PC-3 (cell line): ENCODE results near the gene TMEM43. TPM values are rescaled to one million over a fixed set of nuclear protein-coding genes. Genes with fewer than 3 reads are reported as not detected.

Experiments
- ATAC-seq: fragments of 200-7000 bp; cut with Tn5 transposase; 2 replicates; pipeline ENCODE4 v1.9.1; 2020; ENCODE audit warnings: mild to moderate bottlenecking, moderate library complexity
- BruUV-seq: library from RNA; stranded (reverse); fragments of 400-500 nt; replicated peaks from 2 replicates; lab custom pipeline; 2021; lab: Mats Ljungman, UMichigan
- CTCF ChIA-PET: fragments of 300-600 bp; sonication (Branson Sonifier 250); formaldehyde crosslinking; loops from one replicate; lab custom pipeline; 2022; ENCODE audit warnings: antibody characterized with exemption; lab: Charles Lee
- POLR2A ChIA-PET: fragments of 300-600 bp; sonication (Branson Sonifier 250); formaldehyde crosslinking; loops from one replicate; lab custom pipeline; 2022; ENCODE audit warnings: antibody characterized with exemption; ENCODE audit not compliant: unreplicated experiment; lab: Charles Lee
- DNase-seq: peaks from one replicate; pipeline ENCODE4 v3.0.0-alpha.2; 2015
- H2AFZ ChIP-seq: fragments of 300-600 bp; sonication (generic); 2 replicates; pipeline ENCODE4 v1.6.0; 2016; ENCODE audit warnings: antibody characterized with exemption, low read length
- H3F3A ChIP-seq: fragments of 300-600 bp; sonication (generic); one replicate; pipeline ENCODE4 v1.6.0; 2017; ENCODE audit warnings: antibody characterized with exemption, low read length, control low read depth, mild to moderate bottlenecking; ENCODE audit not compliant: unreplicated experiment
- H3K27ac ChIP-seq: fragments of 300-600 bp; sonication (generic); 2 replicates; pipeline ENCODE4 v1.5.1; 2016; ENCODE audit warnings: mild to moderate bottlenecking, low read length
- H3K27me3 ChIP-seq: fragments of 300-600 bp; sonication (generic); 2 replicates; pipeline ENCODE4 v1.6.1; 2016; ENCODE audit warnings: low read length, mixed read lengths
- H3K36me3 ChIP-seq: fragments of 300-600 bp; sonication (generic); 2 replicates; pipeline ENCODE4 v1.6.1; 2016; ENCODE audit warnings: low read depth, mixed run types, low read length, mixed read lengths
- H3K4me1 ChIP-seq: fragments of 300-600 bp; sonication (generic); 2 replicates; pipeline ENCODE4 v1.5.1; 2016; ENCODE audit warnings: low read length; ENCODE audit not compliant: insufficient read depth
- H3K4me2 ChIP-seq: fragments of 300-600 bp; sonication (generic); 2 replicates; pipeline ENCODE4 v1.6.0; 2016; ENCODE audit warnings: low read length
- H3K4me3 ChIP-seq: fragments of 300-600 bp; sonication (generic); 2 replicates; pipeline ENCODE4 v1.5.1; 2016; ENCODE audit warnings: mild to moderate bottlenecking, low read length, mixed read lengths
- H3K79me2 ChIP-seq: fragments of 300-600 bp; sonication (generic); 2 replicates; pipeline ENCODE4 v1.6.1; 2017; ENCODE audit warnings: low read length, mixed read lengths
- H3K9ac ChIP-seq: fragments of 300-600 bp; sonication (generic); 2 replicates; pipeline ENCODE4 v1.6.0; 2016; ENCODE audit warnings: mild to moderate bottlenecking, low read length
- H3K9me2 ChIP-seq: fragments of 300-600 bp; sonication (generic); replicated peaks from 2 replicates; pipeline ENCODE4 v1.6.1; 2016; ENCODE audit warnings: mixed run types, low read length, mixed read lengths
- H3K9me3 ChIP-seq: fragments of 300-600 bp; sonication (generic); 2 replicates; pipeline ENCODE4 v1.6.1; 2016; ENCODE audit warnings: low read length, mixed read lengths
- H4K20me1 ChIP-seq: fragments of 300-600 bp; sonication (generic); 2 replicates; pipeline ENCODE4 v1.6.1; 2016; ENCODE audit warnings: low read length, mixed read lengths
- CTCF ChIP-seq: fragments of 300-600 bp; sonication (generic); conservative IDR thresholded peaks from 2 replicates; pipeline ENCODE4 v1.5.1; 2017; ENCODE audit warnings: antibody characterized with exemption, low read depth, mild to moderate bottlenecking, low read length
- EZH2 ChIP-seq: fragments of 300-600 bp; sonication (generic); IDR thresholded peaks from one replicate; pipeline ENCODE4 v1.6.1; 2017; ENCODE audit warnings: antibody characterized with exemption, mild to moderate bottlenecking, low read length; ENCODE audit not compliant: unreplicated experiment
- EZH2phosphoT487 ChIP-seq: fragments of 300-600 bp; sonication (generic); IDR thresholded peaks from 2 replicates; pipeline ENCODE4 v1.6.1; 2018; ENCODE audit warnings: mild to moderate bottlenecking, antibody characterized with exemption, low read length, borderline replicate concordance
- intact Hi-C: fragments of 100-400 bp; cut with micrococcal nuclease; formaldehyde crosslinking; loops from 2 replicates; pipeline ENCODE4 v1.9.0; 2023
- total RNA-seq: library from RNA; depleted of rRNA; stranded (reverse); fragments of >200 nt; gene quantifications from 2 replicates; pipeline ENCODE4 v1.2.3, GENCODE V29; 2014

Gene TMEM43
- total RNA-seq, 1 experiment from 2014 or later, result 83.1 TPM

GRCh38 chr3:14146381-14147065 is 21.7 kb downstream of the TMEM43 start:
- H2AFZ ChIP-seq, result no peak overlapping the region
- no peak overlapping the region for H3K4me3 ChIP-seq
- H3K9me3 ChIP-seq, result no peaks in the 10 kb centered on the region
- intact Hi-C loops, result no loop called here
- no peak overlapping the region for H3K27ac ChIP-seq
- no peak for TF ChIP-seq CTCF
- TF ChIP-seq EZH2, result no peak
- no peak for TF ChIP-seq EZH2phosphoT487
- H3K79me2 ChIP-seq, result no peaks in the 10 kb centered on the region
- CTCF ChIA-PET, result interaction anchor here (0.5 to 0.7 kb wide), 2 partner anchors 25 to 324 kb away, joined by 3 to 6 read pairs; no protein-coding TSS in a partner anchor
- H3F3A ChIP-seq, result peaks cover 8% of the 10 kb centered on the region
- no peak overlapping the region for H3K4me2 ChIP-seq
- H3K36me3 ChIP-seq, result peaks cover 2% of the 10 kb centered on the region; the same call in 1 of the 2 replicates
- peaks cover 32% of the 10 kb centered on the region for H3K4me1 ChIP-seq
- H3K9ac ChIP-seq, result no peak overlapping the region
- ATAC-seq (no peak), DNase-seq (no peak)
- no peaks in the 10 kb centered on the region for H3K9me2 ChIP-seq
- H3K27me3 ChIP-seq, result no peaks in the 10 kb centered on the region
- no peaks in the 10 kb centered on the region for H4K20me1 ChIP-seq
- POLR2A ChIA-PET, result interaction anchor here (2.4 kb wide), 1 partner anchor 21 kb away, joined by 13 read pairs; the partner anchor contains the start of genes CHCHD4 and TMEM43
- no TSS peak for BruUV-seq

GRCh38 chr3:14147066-14147435 is 22.2 kb downstream of the TMEM43 start:
- DNase-seq, result no peak
- Histone ChIP-seq H3K9ac (no peak overlapping the region), H3K4me1 (peaks cover 32% of the 10 kb centered on the region), H3K36me3 (peaks cover 2% of the 10 kb centered on the region; the same call in 1 of the 2 replicates), H3K4me3 (no peak overlapping the region), H3K9me3 (no peaks in the 10 kb centered on the region), H3K27me3 (no peaks in the 10 kb centered on the region), H3K9me2 (no peaks in the 10 kb centered on the region), H3K4me2 (no peak overlapping the region), H4K20me1 (no peaks in the 10 kb centered on the region), H2AFZ (no peak overlapping the region), H3K79me2 (no peaks in the 10 kb centered on the region), H3F3A (peaks cover 8% of the 10 kb centered on the region), H3K27ac (no peak overlapping the region)
- POLR2A ChIA-PET, result interaction anchor here (0.7 kb wide), 1 partner anchor 249 kb away, joined by 3 read pairs; no protein-coding TSS in a partner anchor
- BruUV-seq, result no TSS peak
- CTCF ChIA-PET, result no interaction called here
- ATAC-seq, result no peak
- no peak for TF ChIP-seq EZH2
- no peak for TF ChIP-seq EZH2phosphoT487
- TF ChIP-seq CTCF, result no peak
- intact Hi-C loops, result no loop called here

- no peak overlapping the region for H2AFZ ChIP-seq
- CTCF ChIA-PET, result no interaction called here
- H3K36me3 ChIP-seq, result peaks cover 2% of the 10 kb centered on the region; the same call in 1 of the 2 replicates
These were observed 22.8 kb downstream of the TMEM43 start for GRCh38 chr3:14147617-14148016.

More at GRCh38 chr3:14147617-14148016, 22.8 kb downstream of the TMEM43 start:
- H3K27me3 ChIP-seq, result no peaks in the 10 kb centered on the region
- TF ChIP-seq EZH2phosphoT487, result no peak
- no peak for TF ChIP-seq CTCF
- TF ChIP-seq EZH2, result no peak
- DNase-seq (no peak), ATAC-seq (no peak)
- no peak overlapping the region for H3K9ac ChIP-seq
- no peak overlapping the region for H3K27ac ChIP-seq
- POLR2A ChIA-PET, result interaction anchor here (0.7 kb wide), 1 partner anchor 249 kb away, joined by 3 read pairs; no protein-coding TSS in a partner anchor
- H3K4me1 ChIP-seq, result peaks cover 32% of the 10 kb centered on the region
- no peaks in the 10 kb centered on the region for H4K20me1 ChIP-seq
- H3K4me3 ChIP-seq, result no peak overlapping the region
- no peaks in the 10 kb centered on the region for H3K79me2 ChIP-seq
- H3K9me3 ChIP-seq, result no peaks in the 10 kb centered on the region
- H3F3A ChIP-seq, result peaks cover 8% of the 10 kb centered on the region
- no peaks in the 10 kb centered on the region for H3K9me2 ChIP-seq
- intact Hi-C loops, result no loop called here
- no TSS peak for BruUV-seq
- no peak overlapping the region for H3K4me2 ChIP-seq
